GDM1 (cell line): Measurements from ENCODE around the gene BRIP1.
"Not testable (repeated sequence)": the region's sequence is repeated elsewhere in the genome, so short reads cannot be mapped to it uniquely, and the experiment has no call there.

Source experiments
- DNase-seq: peaks from one replicate; lab custom pipeline; 2025; lab: John Stamatoyannopoulos, UW

BRIP1 gene

GRCh38 chr17:61827649-61828395 is 35.5 kb downstream of the BRIP1 start:
- no peak for DNase-seq

GRCh38 chr17:61826866-61827265 is 36.5 kb downstream of the BRIP1 start:
- DNase-seq = not testable (repeated sequence)

DNA sequence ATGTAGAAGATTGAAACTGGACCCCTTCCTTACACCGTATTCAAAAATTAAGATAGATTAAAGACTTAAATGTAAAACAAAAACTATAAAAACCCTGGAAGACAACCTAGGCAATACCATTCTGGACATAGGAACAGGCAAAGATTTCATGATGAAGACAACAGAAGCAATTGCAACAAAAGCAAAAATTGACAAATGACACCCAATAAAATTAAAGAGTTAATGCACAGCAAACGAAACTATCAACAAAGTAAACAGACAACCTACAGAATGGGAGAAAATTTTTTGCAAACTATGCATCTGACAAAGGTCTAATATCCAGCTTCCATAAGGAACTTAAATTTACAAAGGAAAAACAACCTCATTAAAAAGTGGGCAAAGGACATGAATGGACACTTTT is 37.1 kb downstream of the BRIP1 start:
- not testable (repeated sequence) for DNase-seq

GRCh38 chr17:61825448-61826137 is 37.7 kb downstream of the BRIP1 start:
- DNase-seq = no peak

- no peak for DNase-seq
These were observed 40.7 kb downstream of the BRIP1 start for GRCh38 chr17:61822326-61823285.

GRCh38 chr17:61821655-61822054 is 41.7 kb downstream of the BRIP1 start:
- DNase-seq = no peak

- not testable (repeated sequence) for DNase-seq
These were observed 44.1 kb downstream of the BRIP1 start for GRCh38 chr17:61819265-61819664.

DNA sequence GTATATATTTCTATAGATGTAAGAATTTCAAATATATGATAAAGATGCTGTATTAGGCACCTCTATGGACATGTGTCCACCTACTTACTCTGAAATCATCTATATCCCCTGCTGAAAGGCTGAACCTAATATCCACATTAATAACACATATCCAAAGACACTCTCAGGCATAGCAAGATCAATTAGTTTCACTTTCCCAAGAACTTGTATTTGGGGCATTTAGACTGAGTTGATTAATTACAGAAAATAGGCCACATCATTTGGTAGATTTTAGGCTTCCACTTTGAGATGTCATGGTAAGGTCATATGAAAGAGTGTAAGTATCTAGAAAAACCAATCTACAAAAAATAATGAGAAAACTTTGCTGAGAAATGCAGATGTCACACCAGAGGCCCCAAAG is 45.1 kb downstream of the BRIP1 start:
- no peak for DNase-seq

DNA sequence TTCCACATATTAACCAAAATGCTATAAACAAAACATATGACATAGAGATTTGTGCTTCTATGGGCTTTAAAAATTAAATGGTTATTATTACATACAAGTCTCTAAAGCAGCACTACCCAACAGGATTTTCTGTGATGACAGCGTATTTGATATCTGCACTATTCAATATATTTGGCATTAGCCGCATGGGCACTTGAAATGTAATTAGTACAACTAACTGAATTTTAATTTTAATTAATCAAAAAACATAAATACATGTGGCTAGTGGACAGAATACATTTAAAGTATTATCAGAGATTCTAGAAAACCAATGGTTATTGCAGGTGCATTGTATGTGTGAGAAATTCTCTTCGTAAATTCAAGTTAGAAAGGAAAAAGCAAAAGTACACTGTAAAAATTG is 45.9 kb downstream of the BRIP1 start:
- DNase-seq = no peak

- no peak for DNase-seq
These were observed 46.8 kb downstream of the BRIP1 start for GRCh38 chr17:61816538-61816937.

DNA sequence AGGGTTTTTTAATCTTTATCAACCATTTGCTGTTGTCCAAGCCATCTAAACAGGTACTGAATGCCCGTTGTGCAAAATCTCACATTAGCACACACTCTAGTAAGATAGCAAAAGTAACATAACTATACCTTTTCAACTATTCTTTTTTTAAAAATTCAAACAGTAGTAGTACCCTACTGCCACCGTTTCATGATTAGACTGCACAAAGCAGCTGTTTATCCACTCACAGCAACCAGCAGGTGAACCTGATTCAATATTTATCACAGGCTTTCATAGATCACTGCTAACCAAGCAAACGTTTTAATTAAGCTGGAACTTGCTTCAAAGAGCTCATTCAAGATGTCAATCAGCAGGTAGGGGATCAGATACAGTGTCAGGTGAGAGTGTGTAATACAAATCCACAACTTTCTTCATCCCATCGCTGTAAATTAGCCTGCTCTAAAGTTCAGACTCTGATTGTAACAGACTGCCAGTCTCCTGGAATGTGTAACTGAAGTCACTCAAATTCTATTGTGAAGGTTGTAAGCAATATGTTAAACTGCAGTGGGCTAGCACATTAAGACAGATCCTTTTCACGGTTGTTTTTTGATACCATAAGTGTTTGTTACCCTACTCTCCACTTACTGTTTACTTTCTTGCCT is 47.3 kb downstream of the BRIP1 start:
- DNase-seq = no peak

- no peak for DNase-seq
These were observed 48.8 kb downstream of the BRIP1 start for GRCh38 chr17:61814485-61814884.

GRCh38 chr17:61813211-61813610 is 50.1 kb downstream of the BRIP1 start:
- no peak for DNase-seq

GRCh38 chr17:61812747-61813146 is 50.6 kb downstream of the BRIP1 start:
- DNase-seq = no peak

DNA sequence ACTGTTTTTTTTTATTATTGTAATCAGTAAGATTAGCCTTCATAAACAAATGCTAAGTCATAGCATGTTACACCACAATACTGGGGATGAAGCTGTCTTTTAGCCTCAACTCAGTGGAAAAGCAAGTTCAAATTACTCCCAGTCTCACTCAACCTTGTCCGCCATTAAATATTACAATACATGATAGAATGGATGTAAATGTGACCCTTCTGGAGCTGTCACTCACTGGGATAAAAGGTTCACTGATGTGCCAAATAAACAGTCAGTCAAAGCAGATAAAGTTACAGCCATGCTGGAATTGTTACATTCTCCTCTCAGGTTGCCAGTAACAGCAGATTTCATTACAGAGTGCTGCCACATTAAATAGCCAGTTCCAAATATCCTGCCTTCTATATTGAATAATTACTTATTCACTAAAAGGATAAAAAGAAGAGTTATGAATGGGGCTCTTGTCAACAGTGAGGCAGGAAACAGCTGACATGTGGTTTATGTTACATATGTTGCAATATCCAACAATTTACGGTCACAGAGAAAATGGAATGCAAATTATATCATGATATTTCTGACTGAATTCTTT is 53.4 kb downstream of the BRIP1 start:
- DNase-seq = no peak

DNA sequence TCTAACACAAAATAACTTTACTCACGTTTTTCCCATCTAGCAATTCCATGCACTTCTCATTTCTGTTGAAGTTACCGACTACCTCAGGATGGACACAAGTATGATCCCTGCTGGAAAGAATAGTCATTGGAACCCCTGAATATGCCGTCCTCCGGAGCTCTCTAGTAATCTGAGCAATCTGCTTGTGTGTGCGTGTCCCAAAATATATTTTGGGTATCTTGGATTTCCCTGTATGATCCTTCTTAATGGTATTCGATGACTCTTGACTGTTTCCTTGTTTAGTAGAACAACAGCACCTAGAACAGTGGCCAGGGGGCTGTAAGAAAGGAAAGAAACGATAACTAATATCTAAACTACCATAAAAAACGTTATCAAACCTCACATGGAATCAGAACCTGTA is 54.9 kb downstream of the BRIP1 start:
- no peak for DNase-seq

DNA sequence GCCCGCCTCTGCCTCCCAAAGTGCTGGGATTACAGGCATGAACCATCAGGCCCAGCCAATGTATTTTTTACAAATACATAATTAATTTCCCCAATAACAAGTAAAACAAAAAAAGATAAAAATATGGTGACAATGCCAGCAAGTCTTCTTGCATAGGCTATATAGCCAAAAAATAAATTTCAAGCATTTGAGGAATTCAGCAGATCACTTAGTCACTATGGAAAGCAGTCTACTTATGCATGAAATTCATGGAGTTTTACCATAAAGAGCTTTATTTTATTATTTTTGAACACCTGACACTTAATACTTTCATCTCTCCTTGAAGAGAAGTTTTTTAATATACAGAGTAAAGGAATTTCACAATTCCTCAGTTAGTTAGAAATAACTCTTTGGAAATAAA is 56.4 kb downstream of the BRIP1 start:
- no peak for DNase-seq

GRCh38 chr17:61806081-61806828 is 57.1 kb downstream of the BRIP1 start:
- no peak for DNase-seq

GRCh38 chr17:61805399-61805798 is 57.9 kb downstream of the BRIP1 start:
- no peak for DNase-seq

GRCh38 chr17:61803796-61804195 is 59.5 kb downstream of the BRIP1 start:
- DNase-seq = no peak

GRCh38 chr17:61803216-61803615 is 60.1 kb downstream of the BRIP1 start:
- DNase-seq = no peak
